HG02943 (cell line): ENCODE measurements around the gene CACNA1C.

ENCODE experiments used
- ATAC-seq: cut with Tn5 transposase; IDR thresholded peaks from one replicate; pipeline ENCODE4 v1.9.1; 2021; ENCODE audit warnings: mild to moderate bottlenecking, low read depth, moderate library complexity; ENCODE audit not compliant: unreplicated experiment

Gene CACNA1C

DNA sequence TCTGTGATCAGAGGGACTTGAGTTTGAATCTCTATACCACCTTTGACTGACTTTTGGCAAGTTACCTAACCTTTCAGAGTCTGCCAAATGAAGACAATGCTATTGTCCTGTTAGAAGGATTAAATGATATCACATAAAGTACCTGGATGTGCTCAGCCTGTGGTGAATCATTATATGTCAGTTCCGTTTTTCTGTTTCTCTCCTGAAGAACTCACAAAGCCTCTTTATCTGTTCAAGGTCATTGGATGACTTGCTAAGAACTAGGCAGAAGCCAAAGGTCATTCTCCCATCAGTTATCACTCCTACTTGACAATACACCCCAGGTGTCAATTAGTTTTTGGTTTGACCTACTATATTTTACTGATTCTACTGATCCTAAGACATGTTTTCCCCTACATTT lies 174.6 kb downstream of the CACNA1C start:
- ATAC-seq = no peak

DNA sequence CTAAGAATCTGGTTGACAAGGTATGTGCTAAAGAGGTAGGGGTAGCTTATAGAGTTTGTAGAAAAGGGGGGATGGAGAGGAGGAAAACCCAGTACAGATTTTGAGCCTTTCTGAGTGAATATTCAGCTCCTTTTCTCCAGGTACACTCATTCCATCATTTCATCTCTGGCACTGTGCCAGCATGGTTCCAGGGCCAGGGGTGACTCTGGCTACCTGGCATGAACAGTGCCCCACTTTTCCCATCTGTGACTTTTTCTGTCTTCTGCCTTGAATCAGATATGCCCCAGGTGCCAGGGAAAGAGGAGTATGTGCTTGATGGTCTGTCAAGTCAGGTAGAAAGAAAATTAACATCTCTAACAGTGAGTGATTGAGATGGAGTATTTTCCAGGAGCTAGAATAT lies 175.7 kb downstream of the CACNA1C start:
- no peak for ATAC-seq

DNA sequence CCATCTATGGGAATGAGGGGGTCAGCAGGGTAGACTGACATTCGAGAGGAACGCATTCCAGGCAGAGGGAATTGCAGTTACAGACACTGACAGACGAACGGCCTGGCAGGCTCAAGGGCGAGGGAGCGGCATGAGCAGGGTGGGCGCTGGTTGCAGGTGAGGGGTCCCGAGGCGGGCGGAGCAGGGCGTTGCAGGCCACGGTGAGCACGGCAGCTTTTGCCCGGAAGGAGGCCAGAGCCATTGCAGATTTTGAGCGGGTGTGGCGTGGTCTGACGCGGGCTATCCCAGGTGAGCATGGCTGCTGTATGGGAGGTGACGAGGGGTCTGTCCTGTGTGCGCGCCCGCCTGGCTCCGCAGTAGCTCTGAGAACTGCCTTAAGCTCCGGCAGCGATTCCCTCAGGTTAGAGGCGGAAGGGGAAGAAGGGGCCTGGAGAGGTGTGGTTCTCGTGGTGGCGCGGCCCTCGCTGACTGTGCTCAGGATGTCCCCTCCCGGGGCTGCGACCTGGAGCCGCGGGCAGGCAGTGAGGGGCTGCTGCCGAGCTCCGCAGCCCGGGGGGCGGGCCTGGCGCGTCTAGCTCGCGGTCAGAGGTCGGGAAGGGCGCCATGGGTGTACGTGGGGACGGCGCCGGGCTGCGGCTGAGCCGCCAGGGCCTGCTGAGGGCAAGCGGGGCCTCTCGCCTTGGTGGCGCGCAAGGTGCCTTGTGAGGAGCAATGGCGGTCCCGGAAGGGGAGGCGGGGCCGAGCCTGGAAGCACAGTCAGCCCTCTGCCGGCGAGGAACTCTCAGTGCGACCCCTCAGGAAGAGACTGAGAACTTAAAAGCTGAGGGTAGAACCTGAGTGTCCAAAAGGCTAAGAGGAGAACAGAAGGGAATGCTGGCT lies 177.1 kb downstream of the CACNA1C start:
- ATAC-seq = no peak

DNA sequence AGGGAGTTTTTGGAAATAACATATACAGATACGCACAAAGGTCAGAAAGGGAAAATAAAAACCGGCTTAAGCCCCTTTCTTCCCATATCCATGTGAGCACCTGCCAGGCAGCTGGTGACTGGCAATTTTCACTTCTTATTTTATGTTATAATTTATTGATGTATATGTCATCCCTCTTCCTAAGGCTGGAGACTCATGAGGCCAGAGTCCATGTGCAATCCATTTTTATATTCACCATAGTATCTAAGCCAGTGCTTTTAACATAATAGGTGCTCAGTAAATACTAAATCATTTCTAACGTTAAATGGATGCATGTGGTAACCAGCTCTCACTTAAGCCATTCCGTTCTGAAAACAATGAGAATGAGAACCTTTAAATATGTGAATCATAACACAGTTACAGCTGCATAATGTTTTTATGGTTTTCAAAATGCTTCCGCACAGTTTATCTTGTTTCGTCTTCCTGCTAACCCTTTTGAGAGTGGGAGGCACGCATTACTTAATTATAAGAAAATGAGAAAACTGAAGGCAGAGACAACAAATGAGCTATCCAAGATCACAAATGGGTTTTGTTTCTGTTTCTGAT lies 178.3 kb downstream of the CACNA1C start:
- ATAC-seq = no peak

DNA sequence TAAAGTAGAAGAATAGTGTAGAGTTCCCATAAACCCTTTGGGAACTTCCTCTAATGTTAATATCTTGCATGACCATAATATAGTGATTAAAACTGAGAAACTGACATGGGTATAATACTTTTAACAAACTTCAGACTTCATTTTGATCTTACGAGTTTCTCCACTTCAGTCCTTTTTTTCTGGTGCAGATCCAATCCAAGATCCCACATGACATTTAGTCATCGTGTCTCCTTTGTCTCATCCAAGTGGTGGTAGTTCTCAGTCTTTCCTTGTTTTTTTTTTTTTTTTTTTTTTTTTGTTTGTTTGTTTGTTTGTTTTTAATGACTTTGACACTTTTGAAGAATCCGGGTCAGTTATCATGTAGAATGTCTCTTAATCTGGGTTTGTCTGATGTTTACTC lies 179.2 kb downstream of the CACNA1C start:
- no peak for ATAC-seq

DNA sequence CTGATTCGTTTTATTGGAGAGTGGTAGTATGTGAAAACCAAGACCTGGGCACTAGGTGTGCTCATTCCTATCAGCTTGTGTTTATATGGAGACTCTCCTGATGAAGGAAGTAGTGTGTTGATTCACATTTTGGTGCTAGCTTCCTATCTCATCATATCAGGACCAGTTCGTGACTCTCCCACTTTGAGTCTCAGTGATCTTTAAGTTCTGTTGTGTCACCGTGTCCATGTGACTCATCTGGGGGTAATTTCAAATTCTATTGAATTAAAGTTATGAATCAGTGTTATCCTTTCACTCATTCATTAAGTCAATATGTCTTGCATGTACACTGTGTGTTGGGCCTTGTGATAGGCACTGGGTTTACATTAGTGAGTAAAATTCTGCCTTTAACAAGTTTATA lies 180.2 kb downstream of the CACNA1C start:
- no peak for ATAC-seq

DNA sequence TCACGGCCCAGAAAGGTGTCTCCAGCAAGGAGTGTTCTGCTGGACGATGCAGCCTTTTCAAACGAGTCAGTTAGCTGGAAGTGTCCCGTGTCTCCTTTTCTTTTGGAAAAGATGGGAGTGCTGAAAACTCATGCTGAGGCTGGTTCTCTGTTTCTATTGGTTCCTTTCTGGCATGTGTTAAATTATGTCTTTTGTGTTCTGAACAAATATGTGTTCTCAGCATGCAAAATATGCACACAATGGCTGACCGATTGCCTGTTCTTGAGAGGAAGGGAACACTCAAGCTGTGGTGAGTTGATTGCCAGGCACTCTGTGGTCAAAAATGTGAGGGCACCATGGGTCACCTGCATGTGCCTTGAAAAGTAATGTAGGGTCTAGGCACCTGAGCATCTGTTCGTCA lies 181.3 kb downstream of the CACNA1C start:
- no peak for ATAC-seq

DNA sequence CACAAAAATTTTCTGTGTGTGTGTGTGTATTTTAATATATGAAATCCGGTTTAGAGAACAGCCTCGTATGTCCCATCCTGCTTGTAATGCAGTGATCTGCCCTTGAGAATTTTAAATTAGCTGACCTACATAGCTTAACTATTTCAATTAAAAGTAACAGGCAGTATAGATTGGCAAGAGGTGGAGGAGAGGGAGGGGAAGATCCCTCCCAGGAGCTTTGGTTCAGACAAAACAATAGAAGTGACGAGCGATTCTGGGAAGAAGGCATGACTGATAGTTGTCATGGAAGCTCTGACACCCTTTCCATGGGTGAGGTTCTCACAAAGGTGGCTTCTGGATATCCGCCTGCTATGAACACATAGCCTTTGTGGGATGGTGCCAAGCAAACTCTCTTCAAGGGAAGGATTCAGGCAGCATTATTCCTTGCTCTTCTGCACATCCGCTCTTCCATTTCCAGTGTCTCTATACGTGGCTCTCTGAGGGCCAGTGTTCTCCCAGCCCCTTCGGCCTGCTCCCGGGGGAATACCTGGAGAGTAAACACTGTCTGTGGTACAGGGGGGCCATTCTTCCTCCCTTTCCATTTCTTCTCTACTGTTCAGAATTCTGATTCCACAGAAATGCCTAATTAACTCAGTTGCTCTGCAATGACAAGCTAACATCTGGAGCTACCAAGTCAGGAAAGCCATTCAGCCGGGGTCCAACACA lies 182.0 kb downstream of the CACNA1C start:
- ATAC-seq = no peak

DNA sequence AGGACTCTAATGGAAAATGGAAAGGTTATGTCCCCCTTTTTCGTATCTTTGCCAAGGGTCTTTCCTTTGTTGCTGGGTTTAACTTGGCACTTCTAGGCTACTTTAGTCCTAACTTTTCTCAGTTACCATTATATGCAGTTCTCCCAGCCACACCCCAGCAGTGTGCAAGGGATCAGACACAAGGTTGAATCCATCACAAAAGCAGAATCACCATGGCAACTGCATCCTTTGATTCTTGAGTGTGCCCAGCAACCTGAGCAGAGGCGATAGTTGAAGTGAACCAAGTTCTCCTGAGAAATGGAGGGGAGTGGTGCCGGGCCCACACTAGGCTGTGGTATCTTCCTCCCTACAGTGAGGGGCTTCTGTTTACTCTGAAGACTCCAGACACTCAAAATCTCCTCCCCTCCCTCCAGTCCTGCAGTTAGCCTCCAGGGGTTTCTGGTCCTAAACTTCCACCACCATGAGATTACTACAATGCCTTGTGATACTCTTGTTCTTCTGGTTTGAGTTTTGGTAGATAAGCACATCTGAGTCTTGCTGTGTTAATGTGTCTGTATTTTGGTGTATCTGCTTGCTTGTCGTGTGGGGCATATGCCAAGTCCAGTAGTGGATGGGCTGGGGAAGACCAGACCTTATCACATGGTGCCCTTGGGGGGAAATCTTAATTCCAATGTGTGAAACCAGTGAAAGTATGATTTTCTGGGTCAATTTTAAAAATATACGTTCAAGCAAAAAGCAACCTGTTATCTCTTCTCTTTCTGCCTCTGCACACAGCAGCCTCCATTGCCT lies 183.9 kb downstream of the CACNA1C start:
- no peak for ATAC-seq

DNA sequence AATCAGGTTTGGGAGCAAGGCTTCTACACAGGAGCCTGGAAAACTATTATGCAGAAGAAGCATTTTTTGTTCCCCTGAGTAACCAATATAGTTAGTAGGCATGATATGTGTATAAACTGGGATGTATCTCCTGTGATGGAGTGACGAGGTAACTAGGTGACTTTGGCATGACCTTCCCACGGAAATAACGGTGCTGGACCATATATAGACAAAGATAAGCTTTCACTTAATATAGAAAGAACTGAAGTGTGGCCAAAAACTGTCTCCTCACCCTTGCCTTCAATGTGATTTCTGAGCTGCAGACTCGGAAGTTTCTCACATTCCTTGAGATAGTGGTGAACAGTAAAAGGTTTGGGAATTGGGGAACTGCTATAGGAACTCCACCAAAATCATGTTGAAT lies 185.3 kb downstream of the CACNA1C start:
- no peak for ATAC-seq

DNA sequence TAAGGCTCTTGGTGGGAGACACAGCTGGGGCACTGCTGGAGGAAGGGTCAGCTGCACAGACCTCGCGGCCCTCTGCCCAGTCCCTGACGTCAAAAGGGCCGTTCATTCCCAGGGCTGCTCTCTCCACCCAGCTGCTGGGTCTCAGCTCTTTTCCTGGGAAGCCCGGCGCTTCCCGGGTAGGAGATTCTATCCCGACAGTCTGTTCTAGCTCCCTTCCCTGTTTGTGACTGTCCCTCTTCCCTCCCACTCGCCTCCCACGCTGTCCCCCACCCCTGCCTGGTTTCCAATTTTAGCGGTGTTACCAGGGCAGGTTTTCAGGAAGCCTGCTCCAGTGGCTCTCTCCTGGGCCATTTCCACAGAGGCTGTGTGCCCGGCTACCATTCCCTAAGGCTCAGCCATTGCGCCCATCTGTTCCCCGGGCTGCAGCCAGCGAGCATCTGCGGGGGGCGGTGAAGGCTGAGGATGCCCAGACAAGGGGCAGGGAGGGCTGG lies 186.6 kb downstream of the CACNA1C start:
- ATAC-seq = no peak

DNA sequence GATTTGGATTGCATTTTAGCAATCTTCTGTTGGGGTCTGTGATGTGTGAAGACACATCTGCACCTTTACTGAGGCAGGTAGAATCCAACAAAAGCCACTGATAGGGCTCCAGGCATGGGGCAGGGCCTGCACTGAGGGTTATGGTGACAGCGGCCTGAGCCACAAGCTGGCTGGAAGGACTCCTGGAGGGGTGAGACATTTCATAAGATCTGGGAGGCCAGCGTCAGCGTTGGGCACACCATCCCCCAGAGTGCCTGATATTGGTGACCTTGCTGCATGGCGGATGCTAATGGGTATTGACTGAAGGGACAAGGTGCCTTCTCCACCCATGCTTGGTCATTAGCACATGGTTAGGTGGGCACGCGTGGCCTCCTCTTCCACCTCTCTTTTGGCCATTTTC lies 187.6 kb downstream of the CACNA1C start:
- no peak for ATAC-seq

DNA sequence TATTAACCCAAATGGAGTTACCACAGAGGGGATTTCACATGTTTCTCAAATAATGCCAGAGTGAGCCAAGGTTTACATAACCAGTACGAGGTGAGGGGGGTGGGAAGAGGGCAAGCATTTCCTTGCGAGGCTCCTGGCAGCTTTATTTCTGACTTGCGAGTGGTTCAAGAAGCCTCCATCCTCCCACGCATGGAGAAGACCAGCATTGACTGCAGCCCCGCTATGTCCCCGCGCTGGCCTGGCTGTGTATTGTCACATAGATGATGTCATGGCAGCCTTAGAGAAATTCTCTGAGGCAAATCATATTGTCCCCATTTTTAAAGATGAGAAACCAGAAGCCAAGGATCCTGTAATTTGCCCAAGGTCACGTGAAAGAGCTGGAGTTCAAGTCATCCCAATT lies 188.2 kb downstream of the CACNA1C start:
- ATAC-seq = no peak

DNA sequence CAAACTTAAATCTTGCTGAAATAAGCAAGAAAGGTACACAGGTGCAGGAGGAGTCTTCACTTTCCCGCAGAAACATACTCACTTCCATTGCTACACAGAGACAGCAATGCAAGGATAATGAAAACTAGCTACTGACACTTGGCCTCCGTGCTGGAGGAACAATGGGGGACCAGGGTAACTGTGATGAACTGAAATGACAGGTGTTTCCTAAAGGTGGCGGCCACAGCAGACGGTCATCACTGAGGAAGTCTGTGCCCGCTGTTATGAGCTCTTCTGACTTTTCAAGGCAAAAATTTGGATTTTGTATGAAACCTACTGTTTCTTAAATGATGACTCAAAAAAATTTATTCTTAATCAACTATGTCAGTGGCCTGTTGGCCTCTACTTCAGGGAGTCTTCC lies 189.4 kb downstream of the CACNA1C start:
- no peak for ATAC-seq

DNA sequence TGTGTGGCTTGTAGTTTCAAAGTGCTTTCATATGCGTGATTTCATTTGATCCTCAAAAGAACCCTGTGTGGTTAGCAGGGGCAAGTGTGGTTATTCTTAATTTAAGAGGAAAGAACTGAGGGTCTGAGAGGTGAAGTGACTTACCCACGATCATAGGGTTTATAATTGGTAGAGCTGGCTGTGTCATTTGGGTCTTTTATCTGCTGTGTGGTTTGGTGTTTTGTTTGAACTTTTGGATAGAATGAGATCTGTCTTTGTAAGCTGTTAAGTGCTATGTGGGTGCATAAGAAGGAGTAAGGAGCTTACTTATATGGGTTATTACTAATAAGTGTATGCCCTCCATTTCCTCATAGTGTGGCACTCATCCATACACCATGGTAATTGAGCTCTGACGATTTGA lies 190.0 kb downstream of the CACNA1C start:
- no peak for ATAC-seq

DNA sequence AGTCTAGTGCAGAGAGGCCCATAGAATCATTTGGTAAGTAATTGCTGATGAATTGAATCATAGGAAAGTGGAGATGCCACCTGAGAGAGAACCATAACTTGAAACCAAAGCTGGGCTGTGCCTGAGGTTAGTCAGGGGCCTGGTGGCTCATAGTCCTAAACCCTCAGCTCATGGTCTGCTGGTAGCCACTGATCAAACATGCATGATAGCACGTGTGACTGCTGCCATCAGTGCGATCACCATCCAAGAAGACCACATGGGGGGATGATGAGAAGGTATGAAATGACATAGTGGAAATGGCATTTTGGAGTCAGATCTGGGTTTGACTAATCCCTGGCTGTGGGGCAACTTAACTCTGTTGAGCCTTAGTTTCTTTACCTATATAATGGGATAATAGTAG lies 190.5 kb downstream of the CACNA1C start:
- ATAC-seq = no peak

DNA sequence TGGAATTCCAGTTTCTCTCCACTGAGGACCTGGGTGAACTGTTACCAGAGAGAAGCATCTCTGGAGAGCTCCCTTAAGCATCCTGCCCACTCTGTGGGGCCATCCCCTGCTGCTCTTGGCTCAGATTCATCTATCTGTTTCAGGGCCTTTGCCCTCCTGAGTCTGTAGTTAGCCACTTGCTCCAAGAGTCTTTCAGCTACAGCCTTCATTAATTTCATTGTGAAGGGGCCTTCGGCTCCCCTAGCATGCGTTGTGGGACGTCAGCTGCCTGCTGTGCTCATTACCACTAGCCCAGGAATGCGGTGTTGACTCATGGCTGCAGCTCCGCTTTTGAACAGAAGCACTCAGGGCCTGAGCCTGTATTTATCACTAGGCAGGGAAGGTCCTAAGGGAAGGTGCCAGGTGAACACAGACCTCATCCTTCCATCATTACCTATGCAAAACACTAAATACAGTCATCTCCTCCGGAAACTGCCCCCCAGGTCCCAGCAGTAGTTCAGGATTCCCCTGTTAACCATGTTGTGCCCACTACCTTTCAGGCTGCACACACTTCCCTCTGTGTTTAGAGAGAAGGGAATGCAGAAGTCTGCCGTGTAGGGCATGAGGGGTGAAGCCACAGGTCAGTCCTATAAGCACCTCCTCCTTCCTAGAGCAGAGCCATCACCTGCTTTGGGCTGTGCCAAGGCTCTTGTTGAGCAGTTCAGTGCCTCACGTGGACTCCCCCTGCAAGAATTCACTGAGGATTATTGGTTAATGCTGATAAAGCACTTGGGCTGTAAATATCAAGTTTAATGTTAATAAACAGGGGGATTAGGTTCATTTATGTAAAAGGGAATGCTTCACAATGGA lies 191.4 kb downstream of the CACNA1C start:
- ATAC-seq = no peak

DNA sequence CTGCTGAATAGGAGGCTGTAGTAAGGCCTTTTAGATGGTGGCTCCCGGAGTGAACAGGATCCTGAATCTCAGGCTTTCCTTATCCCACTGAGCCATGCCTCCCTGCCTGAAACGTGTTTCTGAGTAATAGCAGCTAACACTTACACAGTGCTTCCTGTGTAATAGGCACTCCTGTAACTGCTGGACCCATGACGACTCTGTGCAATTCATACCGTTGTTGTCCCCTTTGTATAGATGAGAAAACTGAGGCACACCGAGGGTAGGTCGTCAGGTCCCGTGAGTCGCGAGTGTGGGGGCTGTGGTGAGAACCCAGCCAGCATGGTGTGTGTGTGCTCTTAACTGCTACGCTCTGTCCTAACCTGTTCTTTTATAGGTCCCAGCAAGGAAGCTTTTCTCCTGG lies 193.6 kb downstream of the CACNA1C start:
- no peak for ATAC-seq

DNA sequence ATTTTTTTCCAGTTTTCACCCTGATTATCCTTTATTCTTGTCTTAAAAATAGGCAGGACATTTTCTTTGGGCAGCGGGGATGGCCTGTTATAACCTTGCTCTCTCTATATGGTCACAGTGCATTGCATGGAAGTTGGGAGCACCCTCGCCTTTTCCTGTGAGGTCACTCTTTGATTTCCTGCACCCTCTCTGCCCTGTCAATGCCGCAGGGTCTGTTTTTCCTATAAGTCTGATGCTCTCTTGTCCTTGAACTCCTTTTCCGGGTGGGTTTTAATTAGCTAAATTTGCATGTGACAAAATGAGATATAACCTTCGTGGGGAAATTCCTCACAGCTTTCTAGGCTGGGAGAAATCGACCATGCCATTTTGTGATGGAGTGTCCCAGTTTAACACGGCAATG lies 194.3 kb downstream of the CACNA1C start:
- no peak for ATAC-seq

DNA sequence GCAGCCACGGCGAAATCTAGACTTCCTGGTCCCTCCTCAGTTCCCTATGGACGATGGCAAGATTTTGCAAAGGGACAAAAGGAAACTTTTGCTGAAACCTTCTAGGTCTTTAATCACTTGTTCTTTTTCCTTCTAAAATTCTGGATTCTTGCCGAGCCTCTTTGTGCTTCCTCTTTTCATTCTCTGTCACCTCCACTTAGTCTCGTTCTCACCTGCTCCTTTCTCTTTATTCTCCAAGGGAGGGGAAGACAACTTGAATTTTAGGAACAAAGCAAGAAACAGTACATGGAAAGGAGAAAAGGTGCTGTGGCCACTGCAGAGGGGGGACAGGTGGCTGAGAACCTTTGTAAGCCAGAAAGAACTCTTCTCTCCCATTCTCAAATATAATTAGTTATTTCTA lies 194.8 kb downstream of the CACNA1C start:
- ATAC-seq = no peak
